GM18951 (cell line): ENCODE results near the gene DLAT.
"Not testable (repeated sequence)": the region's sequence is repeated elsewhere in the genome, so short reads cannot be mapped to it uniquely, and the experiment has no call there.

Source experiments
- POLR2A ChIP-seq: IDR thresholded peaks from 4 replicates; pipeline ENCODE4 v1.6.1; 2011; ENCODE audit warnings: mild to moderate bottlenecking; ENCODE audit not compliant: insufficient read length, insufficient read depth; ENCODE audit errors: extremely low read depth
- in situ Hi-C: fragments of 300-500 bp; cut with MboI; formaldehyde crosslinking; loops from one replicate; pipeline ENCODE4 v1.12.0; 2022; ENCODE audit warnings: low sequenced_read_pairs, mixed read lengths, inconsistent platforms; ENCODE audit not compliant: unreplicated experiment

The DLAT gene

DNA sequence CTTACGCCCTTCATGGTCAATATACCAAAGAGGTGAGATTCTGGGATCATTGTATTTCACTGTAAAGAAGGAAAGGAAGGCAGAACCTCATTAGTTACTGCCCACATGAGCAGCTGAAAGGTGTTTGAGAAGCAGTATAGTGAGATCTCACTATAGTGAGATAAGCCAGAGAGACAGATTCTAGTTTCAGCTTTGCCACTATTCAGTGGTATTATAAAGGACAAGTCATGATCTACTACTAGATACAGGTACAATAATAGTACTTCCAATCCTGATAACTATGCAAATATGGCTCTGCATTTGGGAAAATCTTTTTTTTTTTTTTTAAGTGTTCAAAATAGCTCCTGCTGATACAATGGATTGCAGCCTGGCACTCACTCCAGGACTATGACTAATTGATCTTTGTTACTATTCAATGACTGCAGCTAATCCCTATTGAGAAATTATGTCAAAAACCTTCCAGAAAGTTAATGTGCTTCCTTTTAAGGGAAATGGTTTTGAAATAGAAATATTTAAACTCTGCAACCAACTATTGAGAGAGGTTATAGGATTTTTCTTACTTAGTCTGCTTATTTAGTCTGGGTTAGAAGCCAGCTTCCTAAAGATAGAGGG is 8.3 kb upstream of the DLAT start:
- TF ChIP-seq POLR2A = no peak
- in situ Hi-C loops = no loop called here

DNA sequence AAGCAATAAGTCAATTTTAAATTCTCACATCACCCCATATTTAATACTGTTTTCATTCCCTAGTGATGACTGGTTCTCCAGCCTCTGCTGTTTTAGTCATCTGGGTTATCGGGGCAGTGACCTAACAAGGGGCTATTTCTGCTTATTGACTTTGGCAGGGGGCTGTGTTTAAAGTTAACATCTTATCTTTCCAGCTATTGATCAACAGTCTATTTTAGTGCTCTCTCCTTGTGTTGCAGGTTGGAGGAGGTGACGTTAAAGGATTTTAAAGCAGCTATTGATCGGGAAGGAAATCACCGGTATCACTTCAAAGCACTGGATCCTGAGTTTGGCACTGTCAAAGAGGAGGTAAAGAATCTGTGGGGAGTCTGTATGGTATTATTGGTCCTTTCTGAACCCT is 7.7 kb upstream of the DLAT start:
- in situ Hi-C loops = no loop called here
- no peak for TF ChIP-seq POLR2A

DNA sequence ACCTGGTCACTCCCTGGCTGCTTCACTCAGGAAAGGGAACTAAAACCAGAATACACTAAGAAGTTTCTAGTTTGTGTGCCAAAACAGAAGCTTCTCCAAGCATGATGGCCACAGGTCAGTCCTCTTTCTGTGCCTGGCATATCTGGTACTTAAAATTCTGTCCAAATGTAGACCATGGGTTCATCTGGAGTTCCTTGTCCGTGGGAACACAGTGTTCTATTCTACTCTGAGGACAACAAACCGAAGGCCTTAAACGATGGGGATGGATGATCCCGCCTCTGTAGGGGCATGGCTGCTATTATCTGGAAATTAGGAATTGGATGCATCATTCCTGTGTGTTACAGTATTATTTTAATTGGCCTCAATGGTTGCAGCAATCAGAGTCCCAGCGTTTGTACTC is 6.1 kb upstream of the DLAT start:
- TF ChIP-seq POLR2A = no peak
- in situ Hi-C loops = no loop called here

DNA sequence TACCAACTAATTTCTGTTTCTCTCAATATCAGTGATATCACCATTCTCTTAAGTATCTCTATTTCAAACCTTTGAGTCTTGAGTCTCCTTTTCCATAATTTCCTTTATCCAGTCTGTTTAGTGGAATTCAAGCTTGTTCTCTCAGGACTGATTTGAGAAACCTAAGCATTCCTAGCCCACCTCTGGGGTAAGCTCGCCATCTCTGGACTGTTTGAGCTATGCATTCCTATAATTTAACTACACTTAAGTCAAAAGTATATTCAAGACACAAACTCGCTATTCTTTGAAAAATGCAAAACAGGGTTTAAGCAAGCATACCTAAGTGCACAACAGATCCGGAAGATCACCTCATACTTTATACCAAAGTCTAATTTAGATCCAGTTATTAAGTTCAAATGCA is 2.1 kb upstream of the DLAT start:
- in situ Hi-C loops = no loop called here
- no peak for TF ChIP-seq POLR2A

DNA sequence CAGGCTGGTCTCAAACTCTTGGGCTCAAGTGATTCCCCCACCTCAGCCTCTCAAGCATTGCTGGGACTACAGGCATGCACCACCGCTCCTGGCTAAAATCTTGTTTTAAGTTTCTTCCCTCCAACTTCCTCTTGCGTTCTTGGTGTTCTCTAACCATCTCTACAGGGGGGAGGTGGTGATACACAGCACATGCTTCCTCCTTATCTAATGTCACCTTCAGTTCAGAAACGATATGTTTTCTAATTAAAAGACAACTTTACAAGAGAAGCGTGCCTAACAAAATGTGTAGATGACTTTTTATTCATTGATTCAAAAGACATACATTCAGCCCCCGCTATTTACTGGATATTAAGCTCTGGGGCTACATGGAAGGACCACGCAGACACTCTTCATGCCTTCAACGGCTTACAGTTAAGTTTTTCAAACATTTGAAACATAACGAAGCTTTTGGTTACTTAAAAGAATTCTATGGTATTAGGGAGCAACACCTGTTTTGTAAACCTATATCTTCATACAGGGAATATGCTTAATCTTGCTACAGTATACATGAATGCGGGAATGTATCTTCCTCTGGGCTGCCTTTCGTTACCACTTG is 933 bp upstream of the DLAT start:
- in situ Hi-C loops = no loop called here
- no peak for TF ChIP-seq POLR2A

DNA sequence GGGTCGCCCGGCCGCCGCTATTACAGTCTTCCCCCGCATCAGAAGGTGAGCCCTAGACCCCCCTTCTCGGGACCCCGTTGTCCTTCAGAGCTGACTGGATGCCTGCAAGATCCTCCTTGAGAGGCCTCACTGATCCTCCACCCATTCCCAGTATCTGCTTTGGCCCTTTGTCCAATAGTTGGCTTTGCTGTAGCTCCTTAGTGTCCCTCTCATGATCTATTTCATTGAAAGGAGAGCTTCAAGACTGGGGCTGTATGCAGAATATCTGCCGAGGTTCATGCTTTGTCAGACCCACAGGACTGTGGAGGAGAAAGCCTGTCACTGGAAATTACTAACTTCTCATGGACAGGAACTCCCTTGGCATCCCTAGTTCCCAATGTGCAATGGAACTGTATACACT is 499 bp downstream of the DLAT start:
- in situ Hi-C loops = no loop called here

DNA sequence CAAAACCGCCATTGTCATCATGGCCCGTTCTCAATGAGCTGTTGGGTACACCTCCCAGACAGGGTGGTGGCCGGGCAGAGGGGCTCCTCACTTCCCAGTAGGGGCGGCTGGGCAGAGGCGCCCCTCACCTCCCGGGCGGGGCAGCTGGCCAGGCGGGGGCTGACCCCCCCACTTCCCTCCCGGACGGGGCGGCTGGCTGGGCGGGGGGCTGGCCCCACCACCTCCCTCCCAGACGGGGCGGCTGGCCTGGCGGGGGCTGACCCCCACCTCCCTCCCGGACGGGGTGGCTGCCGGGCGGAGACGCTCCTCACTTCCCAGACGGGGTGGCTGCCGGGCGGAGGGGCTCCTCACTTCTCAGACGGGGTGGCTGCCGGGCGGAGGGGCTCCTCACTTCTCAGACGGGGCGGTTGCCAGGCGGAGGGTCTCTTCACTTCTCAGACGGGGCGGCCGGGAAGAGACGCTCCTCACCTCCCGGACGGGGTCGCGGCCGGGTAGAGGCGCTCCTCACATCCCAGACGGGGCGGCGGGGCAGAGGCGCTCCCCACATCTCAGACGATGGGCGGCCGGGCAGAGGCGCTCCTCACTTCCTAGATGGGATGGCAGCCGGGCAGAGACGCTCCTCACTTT is 1.7 kb downstream of the DLAT start:
- in situ Hi-C loops = not testable (repeated sequence)

More for the DNA sequence above, 499 bp downstream of the DLAT start:
- TF ChIP-seq POLR2A = no peak

DNA sequence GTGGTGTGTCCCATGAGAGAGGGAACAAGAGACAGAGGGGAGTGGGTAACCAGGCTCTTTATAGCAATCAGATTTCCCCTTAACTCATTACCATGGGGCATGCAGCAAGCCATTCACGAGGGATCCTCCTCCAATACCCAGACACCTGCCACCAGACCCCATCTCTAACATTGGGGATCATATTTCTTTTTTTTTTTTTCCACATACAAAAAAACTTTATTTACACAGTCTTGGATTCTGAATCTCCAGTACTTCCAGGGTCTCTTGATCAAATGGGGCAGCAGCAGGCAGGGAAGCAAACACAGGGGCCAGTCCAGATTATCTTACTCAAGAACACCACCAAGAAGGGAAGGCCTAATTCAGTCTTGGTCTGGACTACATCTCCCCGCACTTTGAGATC is 4.3 kb downstream of the DLAT start:
- in situ Hi-C loops = no loop called here
- TF ChIP-seq POLR2A = no peak

DNA sequence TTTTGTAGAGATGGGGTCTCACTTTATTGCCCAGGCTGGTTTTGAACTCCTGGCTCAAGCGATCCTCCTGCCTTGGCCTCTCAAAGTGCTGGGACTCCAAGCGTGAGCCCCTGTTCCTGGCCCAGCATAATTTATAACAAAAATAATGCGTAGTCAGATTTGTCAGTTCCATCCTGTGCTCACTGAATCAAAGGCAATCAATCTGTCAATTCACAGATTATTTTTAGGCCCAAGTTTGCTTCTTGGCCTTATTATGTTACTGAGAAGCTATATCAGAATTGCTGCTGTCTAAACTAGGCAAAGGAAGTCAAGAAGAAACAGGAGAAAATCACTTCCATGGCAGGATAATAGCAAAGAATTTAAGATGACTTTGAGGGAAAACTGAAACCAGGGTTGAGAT is 8.7 kb downstream of the DLAT start:
- in situ Hi-C loops = no loop called here
- no peak for TF ChIP-seq POLR2A

DNA sequence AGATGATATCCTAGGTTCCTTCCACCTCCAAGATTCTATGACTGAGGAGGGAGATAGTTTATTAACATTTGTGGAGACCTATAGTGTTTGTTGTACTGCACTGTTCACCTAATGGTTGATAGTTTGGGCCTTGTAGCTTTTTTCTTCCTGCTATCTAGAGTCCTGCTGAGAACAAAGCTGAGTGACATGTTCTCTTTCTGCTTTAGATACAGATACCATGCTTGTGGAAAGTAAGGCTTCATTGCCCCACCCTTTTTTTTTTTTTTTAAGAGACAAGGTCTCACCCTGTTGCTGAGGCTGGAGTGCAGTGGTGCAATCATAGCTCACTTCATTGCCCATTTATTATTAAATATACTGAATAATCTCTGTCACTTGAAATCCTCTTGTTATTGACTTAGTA is 12.3 kb downstream of the DLAT start:
- in situ Hi-C loops = no loop called here
- no peak for TF ChIP-seq POLR2A

DNA sequence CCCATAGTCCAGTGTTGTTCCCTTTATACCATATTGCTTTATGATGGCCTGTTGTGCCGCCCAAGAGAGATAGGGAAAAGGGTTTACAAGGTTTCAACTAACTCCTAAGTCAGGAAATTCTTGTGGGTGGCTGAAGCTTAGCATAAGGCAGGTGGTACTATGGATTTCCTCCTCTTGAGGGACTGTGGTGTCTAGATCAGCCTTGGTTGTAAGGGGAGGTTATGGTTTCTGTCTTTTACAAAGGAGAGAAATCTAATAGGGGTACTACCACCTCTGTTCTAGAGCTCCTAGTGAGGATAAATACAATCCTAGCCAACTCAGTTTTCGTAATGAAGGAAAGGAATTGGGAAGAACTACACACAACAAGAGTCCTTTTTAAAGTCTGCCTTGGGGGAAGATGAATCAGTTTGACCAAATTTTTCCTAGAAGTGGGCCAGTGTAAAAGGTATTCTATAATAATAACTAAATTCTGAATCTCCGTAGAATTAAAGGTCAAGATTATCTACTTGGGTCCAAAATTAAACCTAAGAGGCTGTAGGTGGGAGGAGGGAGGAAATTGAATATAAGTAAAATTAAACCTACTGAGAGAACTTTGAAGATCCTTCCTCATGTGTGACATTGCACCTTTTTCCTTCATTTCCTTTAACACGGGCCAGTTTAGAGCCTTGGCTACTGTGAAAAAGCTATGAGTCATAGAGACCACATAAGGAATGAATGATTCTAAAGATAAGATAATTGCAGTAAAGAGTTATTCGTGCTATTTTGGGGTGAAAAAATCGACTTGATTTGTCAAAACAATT is 17.2 kb downstream of the DLAT start:
- in situ Hi-C loops = no loop called here
- TF ChIP-seq POLR2A = no peak

DNA sequence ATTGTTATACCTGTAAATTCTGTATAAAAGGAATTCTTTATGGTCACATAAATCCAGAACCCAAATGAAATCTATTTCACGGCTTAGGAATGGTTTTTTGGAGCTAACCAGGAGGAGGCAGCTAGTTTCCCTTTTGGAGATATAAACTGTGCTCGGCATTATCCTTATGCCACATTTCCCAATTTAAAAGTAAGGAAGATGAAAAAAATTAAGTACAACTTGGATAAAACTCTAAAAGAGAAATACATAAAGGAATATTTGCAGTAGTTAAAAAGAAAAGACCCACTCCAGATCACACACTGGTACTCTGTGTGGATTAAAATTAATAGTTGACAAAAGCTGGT is 17.7 kb downstream of the DLAT start:
- in situ Hi-C loops = no loop called here
- no peak for TF ChIP-seq POLR2A

DNA sequence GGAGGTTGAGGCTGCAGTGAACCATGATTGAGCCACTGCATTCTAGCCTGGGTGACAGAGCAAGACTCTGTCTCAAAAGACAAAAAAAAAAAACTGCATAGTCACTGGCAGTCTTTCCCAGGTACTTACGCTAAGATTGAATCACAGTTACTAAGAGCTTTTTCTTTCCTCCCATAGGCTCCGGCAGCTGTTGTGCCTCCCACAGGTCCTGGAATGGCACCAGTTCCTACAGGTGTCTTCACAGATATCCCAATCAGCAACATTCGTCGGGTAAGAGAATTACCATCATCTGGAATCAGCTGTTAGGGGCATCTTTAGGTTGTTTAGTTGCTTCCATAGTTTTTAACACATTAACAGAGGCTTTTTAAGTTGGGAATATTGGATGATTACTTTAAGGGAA is 19.8 kb downstream of the DLAT start:
- TF ChIP-seq POLR2A = no peak
- in situ Hi-C loops = no loop called here

DNA sequence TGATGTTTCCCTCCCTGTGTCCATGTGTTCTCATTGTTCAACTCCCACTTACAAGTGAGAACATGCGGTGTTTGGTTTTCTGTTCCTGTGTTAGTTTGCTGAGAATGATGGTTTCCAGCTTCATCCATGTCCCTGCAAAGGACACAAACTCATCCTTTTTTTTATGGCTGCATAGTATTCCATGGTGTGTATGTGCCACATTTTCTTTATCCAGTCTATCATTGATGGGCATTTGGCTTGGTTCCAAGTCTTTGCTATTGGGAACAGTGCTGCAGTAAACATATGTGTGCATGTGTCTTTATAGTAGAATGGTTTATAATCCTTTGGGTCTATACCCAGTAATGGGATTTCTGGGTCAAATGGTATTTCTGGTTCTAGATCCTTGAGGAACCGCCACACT is 21.4 kb downstream of the DLAT start:
- in situ Hi-C loops = not testable (repeated sequence)

DNA sequence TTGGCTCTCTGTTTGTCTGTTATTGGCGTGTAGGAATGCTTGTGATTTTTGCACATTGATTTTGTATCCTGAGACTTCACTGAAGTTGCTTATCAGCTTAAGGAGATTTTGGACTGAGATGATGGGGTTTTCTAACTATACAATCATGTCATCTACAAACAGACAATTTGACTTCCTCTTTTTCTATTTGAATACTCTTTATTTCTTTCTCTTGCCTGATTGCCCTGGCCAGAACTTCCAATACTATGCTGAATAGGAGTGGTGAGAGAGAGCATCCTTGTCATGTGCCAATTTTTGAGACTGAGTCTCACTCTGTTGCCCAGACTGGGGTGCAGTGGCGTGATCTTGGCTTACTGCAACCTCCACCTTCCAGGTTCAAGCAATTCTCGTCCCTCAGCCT is 23.0 kb downstream of the DLAT start:
- in situ Hi-C loops = not testable (repeated sequence)
